Mesenchymal stem cell (in vitro differentiated cells and primary cell): ENCODE data around the gene SHTN1.

Experiments used
- DNase-seq: peaks from one replicate; pipeline ENCODE4 v3.0.0-alpha.2; 2013
- H2AFZ ChIP-seq: one replicate; pipeline ENCODE4 v1.6.1; 2013; ENCODE audit warnings: low read depth, mild to moderate bottlenecking, control low read depth, inconsistent platforms, low read length, moderate library complexity
- H2AK5ac ChIP-seq: 2 replicates; pipeline ENCODE4 v1.6.1; 2013; ENCODE audit warnings: low read length, moderate library complexity, mild to moderate bottlenecking, inconsistent platforms; ENCODE audit not compliant: severe bottlenecking
- H2BK120ac ChIP-seq: one replicate; pipeline ENCODE4 v1.6.1; 2013; ENCODE audit warnings: low read depth, mild to moderate bottlenecking, inconsistent platforms, low read length, moderate library complexity
- H2BK12ac ChIP-seq, 2 experiments: one replicate each; pipeline ENCODE4 v1.6.1; 2013; ENCODE audit warnings: inconsistent platforms in 2 of 2, low read length in 2 of 2, mild to moderate bottlenecking in 2 of 2, moderate library complexity in 2 of 2, control low read depth in 1 of 2
- H2BK15ac ChIP-seq: one replicate; pipeline ENCODE4 v1.6.1; 2013; ENCODE audit warnings: mild to moderate bottlenecking, low read depth, inconsistent platforms; ENCODE audit not compliant: poor library complexity, severe bottlenecking
- H2BK5ac ChIP-seq: 2 replicates; pipeline ENCODE4 v1.6.1; 2013; ENCODE audit warnings: low read depth, mild to moderate bottlenecking, low read length, control low read depth, inconsistent platforms; ENCODE audit not compliant: poor library complexity, severe bottlenecking
- H3K14ac ChIP-seq, 2 experiments: one replicate each; pipeline ENCODE4 v1.6.1; 2013; ENCODE audit warnings: inconsistent platforms in 2 of 2, low read length in 2 of 2, control low read depth in 1 of 2, mild to moderate bottlenecking in 1 of 2, moderate library complexity in 1 of 2
- H3K18ac ChIP-seq, 2 experiments: one replicate each; pipeline ENCODE4 v1.6.1; 2013; ENCODE audit warnings: inconsistent platforms in 2 of 2, low read length in 2 of 2, control low read depth in 1 of 2, low read depth in 1 of 2, mild to moderate bottlenecking in 1 of 2
- H3K23ac ChIP-seq, 2 experiments: one replicate each; pipeline ENCODE4 v1.6.1; 2013; ENCODE audit warnings: inconsistent platforms in 2 of 2, low read length in 2 of 2, mild to moderate bottlenecking in 2 of 2, moderate library complexity in 2 of 2, control low read depth in 1 of 2
- H3K27ac ChIP-seq: 2 replicates; pipeline ENCODE4 v1.5.1; 2013; ENCODE audit warnings: mild to moderate bottlenecking, moderate library complexity, low read length, control low read depth, inconsistent platforms; ENCODE audit not compliant: poor library complexity, severe bottlenecking
- H3K27me3 ChIP-seq, 2 experiments: 2 replicates each; pipeline versions ENCODE4 v1.6.1 to v1.7.0; 2013; ENCODE audit warnings: low read length in 2 of 2, mild to moderate bottlenecking in 2 of 2, moderate library complexity in 2 of 2, control low read depth in 1 of 2, inconsistent platforms in 1 of 2; ENCODE audit not compliant: control insufficient read depth in 1 of 2, insufficient read depth in 1 of 2
- H3K36me3 ChIP-seq, 2 experiments: 2 replicates each; pipeline versions ENCODE4 v1.6.1 to v1.7.0; 2013; ENCODE audit warnings: low read length in 2 of 2, control low read depth in 1 of 2, inconsistent platforms in 1 of 2, low read depth in 1 of 2, mild to moderate bottlenecking in 1 of 2; ENCODE audit not compliant: insufficient read depth in 2 of 2, control insufficient read depth in 1 of 2
- H3K4ac ChIP-seq, 2 experiments: one replicate each; pipeline ENCODE4 v1.6.1; 2013; ENCODE audit warnings: inconsistent platforms in 2 of 2, low read length in 2 of 2, mild to moderate bottlenecking in 2 of 2, moderate library complexity in 2 of 2, control low read depth in 1 of 2, low read depth in 1 of 2
- H3K4me1 ChIP-seq: 2 replicates; pipeline ENCODE4 v1.6.1; 2013; ENCODE audit warnings: low read depth, low read length, control low read depth; ENCODE audit not compliant: control insufficient read depth, insufficient read depth
- H3K4me2 ChIP-seq: 2 replicates; pipeline ENCODE4 v1.6.1; 2013; ENCODE audit warnings: low read length, mild to moderate bottlenecking, inconsistent platforms; ENCODE audit not compliant: poor library complexity, severe bottlenecking
- H3K4me3 ChIP-seq, 2 experiments: 2 replicates each; pipeline versions ENCODE4 v1.5.1 to v1.7.0; 2013; ENCODE audit warnings: low read length in 2 of 2, mild to moderate bottlenecking in 2 of 2, control low read depth in 1 of 2, low read depth in 1 of 2; ENCODE audit not compliant: insufficient read depth in 1 of 2
- H3K79me1 ChIP-seq: replicated peaks from 2 replicates; pipeline ENCODE4 v1.6.1; 2013; ENCODE audit warnings: mild to moderate bottlenecking, control low read depth, low read length, inconsistent platforms; ENCODE audit not compliant: poor library complexity, severe bottlenecking
- H3K9ac ChIP-seq: 2 replicates; pipeline ENCODE4 v1.7.0; 2013; ENCODE audit warnings: mild to moderate bottlenecking, low read length, moderate library complexity
- H3K9me3 ChIP-seq: 2 replicates; pipeline ENCODE4 v1.7.0; 2013; ENCODE audit warnings: mild to moderate bottlenecking, low read length; ENCODE audit not compliant: control insufficient read depth
- H4K8ac ChIP-seq: one replicate; pipeline ENCODE4 v1.6.1; 2013; ENCODE audit warnings: inconsistent platforms, mild to moderate bottlenecking, low read length, moderate library complexity
- H4K91ac ChIP-seq: one replicate; pipeline ENCODE4 v1.6.1; 2013; ENCODE audit warnings: mild to moderate bottlenecking, low read length, inconsistent platforms
- WGBS: methylation state at CpG from one replicate; pipeline ENCODE4 v1.1.7; 2013; ENCODE audit warnings: mixed read lengths; 5-methylcytosine and 5-hydroxymethylcytosine counted together

Gene SHTN1

DNA sequence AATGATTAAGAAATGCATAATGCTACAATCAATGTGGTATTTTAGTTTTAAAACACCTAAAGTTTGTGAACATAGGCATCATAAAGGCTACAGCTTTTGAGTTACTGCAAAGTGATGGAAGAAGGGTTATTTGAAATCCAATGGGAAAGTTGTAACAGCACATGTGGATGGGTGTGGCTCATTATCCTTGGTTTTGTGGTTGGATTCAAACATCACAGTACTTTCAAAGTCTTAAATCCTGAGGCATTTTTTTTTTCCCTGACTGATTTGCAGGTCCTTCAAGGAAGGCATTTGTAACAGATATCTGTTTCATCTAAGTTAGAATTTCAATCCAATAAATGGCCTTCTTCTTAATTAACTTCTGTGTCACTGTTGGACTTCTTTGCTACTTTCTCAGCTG lies 9.8 kb upstream of the SHTN1 start:
- H3K4ac ChIP-seq, result no peak overlapping the region
- H3K79me1 ChIP-seq, result no peaks in the 10 kb centered on the region
- H3K14ac ChIP-seq, result no peak overlapping the region
- H4K91ac ChIP-seq, result no peak overlapping the region
- H3K9ac ChIP-seq, result no peak overlapping the region
- no peak overlapping the region for H3K4me3 ChIP-seq
- H3K36me3 ChIP-seq, result no peaks in the 10 kb centered on the region
- no peak overlapping the region for H2BK120ac ChIP-seq
- no peak overlapping the region for H2BK15ac ChIP-seq
- DNase-seq, result no peak
- H3K9me3 ChIP-seq, result no peaks in the 10 kb centered on the region
- H2AFZ ChIP-seq, result no peak overlapping the region
- H3K18ac ChIP-seq, result no peak overlapping the region
- H2AK5ac ChIP-seq, result no peak overlapping the region
- H3K27ac ChIP-seq, result no peak overlapping the region
- no peaks in the 10 kb centered on the region for H3K4me1 ChIP-seq
- H2BK5ac ChIP-seq, result no peak overlapping the region
- no peak overlapping the region for H4K8ac ChIP-seq
- no peak overlapping the region for H3K4me2 ChIP-seq
- H2BK12ac ChIP-seq, result no peak overlapping the region
- H3K27me3 ChIP-seq, result no peaks in the 10 kb centered on the region
- H3K23ac ChIP-seq, result no peak overlapping the region

DNA sequence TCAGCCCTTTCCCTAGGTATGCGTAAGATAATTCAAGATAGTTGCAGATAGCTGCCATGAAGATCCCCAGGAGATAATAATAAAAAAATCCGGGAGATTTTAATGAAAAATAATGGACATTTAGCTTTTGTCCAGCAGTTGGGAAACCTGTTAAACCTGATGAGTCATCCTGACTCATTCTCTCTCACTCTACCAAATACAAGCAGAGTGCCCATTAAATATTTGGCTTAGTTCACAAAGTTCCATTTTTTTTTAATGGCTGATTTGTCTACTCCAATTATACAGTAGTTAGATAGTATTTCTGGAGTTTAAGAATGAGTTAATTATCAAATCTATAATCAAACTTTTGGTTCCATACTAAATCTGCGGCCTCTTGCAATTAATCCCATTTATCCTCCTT lies 2.1 kb upstream of the SHTN1 start:
- Histone ChIP-seq H3K79me1 (peaks cover 4% of the 10 kb centered on the region), H3K27me3 (peaks cover 0 to 7% of the 10 kb centered on the region in 2 experiments), H2AK5ac (no peak overlapping the region), H3K4me3 (no peak overlapping the region), H3K27ac (no peak overlapping the region), H3K4me1 (peaks cover 9% of the 10 kb centered on the region), H2AFZ (no peak overlapping the region), H3K4ac (no peak overlapping the region), H4K8ac (no peak overlapping the region), H3K4me2 (no peak overlapping the region), H2BK12ac (no peak overlapping the region), H3K9ac (no peak overlapping the region), H3K23ac (no peak overlapping the region), H3K18ac (no peak overlapping the region), H2BK120ac (no peak overlapping the region), H3K9me3 (peaks cover 11% of the 10 kb centered on the region), H3K36me3 (no peaks in the 10 kb centered on the region), H2BK5ac (no peak overlapping the region), H3K14ac (no peak overlapping the region), H4K91ac (no peak overlapping the region), H2BK15ac (no peak overlapping the region)
- DNase-seq, result peak; percentile 65
- WGBS, result 96% methylated on average over 2 of the region's 3 CpGs

DNA sequence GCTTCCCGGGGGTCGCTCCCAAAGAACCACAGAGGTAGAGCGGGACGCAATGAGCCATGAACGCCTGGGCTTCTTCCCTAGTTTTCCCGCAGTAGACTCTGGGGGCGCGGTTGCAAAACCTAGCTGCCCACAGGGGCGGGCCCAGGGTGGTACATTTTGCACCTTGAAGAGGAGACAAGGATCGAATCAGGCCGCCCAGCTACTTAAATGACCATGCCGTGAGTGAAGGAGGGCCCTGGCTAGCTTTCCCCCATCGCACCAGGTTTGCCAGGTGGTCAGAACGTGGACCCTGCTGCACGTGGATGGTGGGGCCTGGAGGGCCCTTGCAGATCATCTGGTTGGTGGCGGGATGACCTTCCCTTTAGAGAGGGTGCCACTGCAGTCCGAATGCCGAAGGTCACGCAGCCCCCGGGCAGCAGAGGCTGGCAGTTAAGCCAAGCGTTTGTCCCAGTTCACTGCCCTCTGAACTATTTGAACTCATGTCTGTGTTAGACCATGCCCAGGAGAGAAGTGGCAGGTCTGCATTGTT lies 604 bp upstream of the SHTN1 start:
- Histone ChIP-seq H2AK5ac (peak overlapping the region; percentile 11), H3K79me1 (peaks cover 6% of the 10 kb centered on the region), H3K36me3 (no peaks in the 10 kb centered on the region), H2BK15ac (no peak overlapping the region), H3K4ac (no peak overlapping the region), H4K91ac (peak overlapping the region; percentile 50), H2BK120ac (peak overlapping the region; percentile 92), H2BK5ac (no peak overlapping the region), H3K23ac (no peak overlapping the region), H3K9me3 (peaks cover 11% of the 10 kb centered on the region), H3K9ac (peak overlapping the region; percentile 84), H3K4me2 (peak overlapping the region; percentile 68), H3K4me1 (peaks cover 9% of the 10 kb centered on the region), H3K27ac (no peak overlapping the region), H3K18ac (peak overlapping the region in 1 of 2 experiments; percentile 62), H2BK12ac (peak overlapping the region in 1 of 2 experiments; percentile 5), H4K8ac (peak overlapping the region; percentile 95), H2AFZ (peak overlapping the region; percentile 44), H3K14ac (no peak overlapping the region), H3K4me3 (peak overlapping the region; percentile 81 to 91), H3K27me3 (peaks cover 0 to 7% of the 10 kb centered on the region in 2 experiments)
- peak; percentile 29 for DNase-seq
- 23% methylated on average over 21 of the region's 21 CpGs for WGBS

DNA sequence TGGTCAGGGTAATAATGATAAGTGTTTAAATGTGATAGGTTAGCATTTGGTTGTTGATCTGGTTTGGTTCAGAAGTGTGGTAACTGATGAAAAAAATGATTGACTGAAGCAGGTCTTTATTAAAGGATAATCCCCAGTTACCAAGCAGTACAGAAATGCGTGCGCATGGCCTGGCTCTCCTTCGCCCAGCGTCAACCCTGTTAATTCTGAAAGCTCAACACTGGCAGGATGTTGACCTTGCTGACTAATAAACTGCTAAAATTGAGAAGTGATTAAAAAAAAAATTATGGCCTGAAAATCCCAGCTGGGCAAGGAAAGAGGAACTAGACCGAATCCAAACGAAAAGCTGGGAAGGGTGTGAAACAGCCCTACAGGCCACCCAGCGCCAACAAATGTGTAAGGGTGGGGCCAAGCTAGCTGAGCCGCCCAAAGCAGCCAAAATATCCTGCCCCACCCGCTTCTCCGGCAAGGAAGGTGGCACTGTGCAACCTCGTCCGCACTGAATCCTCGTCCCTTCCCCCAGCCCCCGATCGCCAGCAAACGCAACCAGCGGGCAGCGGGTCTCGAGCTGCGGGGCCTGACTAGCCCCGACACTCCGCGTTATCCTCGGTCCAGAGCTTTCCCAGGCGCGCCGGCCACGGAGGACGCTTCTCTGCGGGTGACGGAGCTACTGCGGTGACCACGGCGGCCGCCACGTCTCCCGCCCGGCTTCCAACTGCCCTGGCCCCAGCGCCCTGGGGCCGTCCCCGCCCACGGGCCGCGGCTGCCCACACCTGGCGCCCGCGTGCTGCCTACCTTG lies 561 bp downstream of the SHTN1 start:
- peak overlapping the region; percentile 90 to 93 for H3K18ac ChIP-seq
- H3K36me3 ChIP-seq, result no peaks in the 10 kb centered on the region
- H2AK5ac ChIP-seq, result no peak overlapping the region
- H4K8ac ChIP-seq, result peak overlapping the region; percentile 95
- no peak overlapping the region for H2BK5ac ChIP-seq
- peak overlapping the region; percentile 86 for H2BK15ac ChIP-seq
- H3K4me2 ChIP-seq, result peak overlapping the region; percentile 44
- peak overlapping the region in 1 of 2 experiments; percentile 45 for H2BK12ac ChIP-seq
- H3K14ac ChIP-seq, result peak overlapping the region in 1 of 2 experiments; percentile 86
- 8% methylated on average over 47 of the region's 47 CpGs for WGBS
- H3K23ac ChIP-seq, result peak overlapping the region in 1 of 2 experiments; percentile 46
- H3K9ac ChIP-seq, result peak overlapping the region; percentile 84
- peaks cover 8% of the 10 kb centered on the region for H3K79me1 ChIP-seq
- H3K4me1 ChIP-seq, result peaks cover 9% of the 10 kb centered on the region
- H3K4me3 ChIP-seq, result peak overlapping the region; percentile 81 to 91
- peak overlapping the region; percentile 52 for H3K27ac ChIP-seq
- H2AFZ ChIP-seq, result peak overlapping the region; percentile 87
- peak overlapping the region; percentile 85 for H4K91ac ChIP-seq
- DNase-seq, result peak; percentile 52
- H3K9me3 ChIP-seq, result peaks cover 11% of the 10 kb centered on the region
- H3K27me3 ChIP-seq, result peaks cover 0 to 7% of the 10 kb centered on the region in 2 experiments
- peak overlapping the region; percentile 92 for H2BK120ac ChIP-seq
- peak overlapping the region; percentile 59 to 73 for H3K4ac ChIP-seq
